ENCODE results near the gene CEACAM1.

DNA sequence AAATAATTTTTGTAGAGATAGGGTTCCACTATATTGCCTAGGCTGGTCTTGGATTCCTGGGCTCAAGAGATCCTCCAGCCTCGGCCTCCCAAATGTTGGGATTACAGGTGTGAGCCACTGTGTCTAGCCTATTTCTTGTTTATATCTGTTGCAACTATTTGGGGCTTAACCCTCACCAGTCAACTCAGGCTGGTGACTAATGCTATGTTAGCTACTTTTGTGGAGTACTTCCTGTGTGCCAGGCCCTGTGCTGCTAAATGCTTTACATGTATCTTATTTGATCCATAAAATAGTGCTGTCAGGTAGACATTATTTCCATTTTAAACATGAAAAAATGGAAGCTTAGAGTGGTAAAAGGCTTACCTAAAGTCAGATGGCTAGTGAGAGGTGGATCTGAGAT, 13.8 kb downstream of the CEACAM1 start:
- no peak for TF ChIP-seq FOXJ3 (CRISPR knock-in tag; IDR thresholded peaks at IDR 0.05; ENCODE audit: borderline replicate concordance)
- no peak for TF ChIP-seq SP1 (CRISPR knock-in tag; conservative IDR thresholded peaks at IDR 0.05)
- TF ChIP-seq, protein P1, sequence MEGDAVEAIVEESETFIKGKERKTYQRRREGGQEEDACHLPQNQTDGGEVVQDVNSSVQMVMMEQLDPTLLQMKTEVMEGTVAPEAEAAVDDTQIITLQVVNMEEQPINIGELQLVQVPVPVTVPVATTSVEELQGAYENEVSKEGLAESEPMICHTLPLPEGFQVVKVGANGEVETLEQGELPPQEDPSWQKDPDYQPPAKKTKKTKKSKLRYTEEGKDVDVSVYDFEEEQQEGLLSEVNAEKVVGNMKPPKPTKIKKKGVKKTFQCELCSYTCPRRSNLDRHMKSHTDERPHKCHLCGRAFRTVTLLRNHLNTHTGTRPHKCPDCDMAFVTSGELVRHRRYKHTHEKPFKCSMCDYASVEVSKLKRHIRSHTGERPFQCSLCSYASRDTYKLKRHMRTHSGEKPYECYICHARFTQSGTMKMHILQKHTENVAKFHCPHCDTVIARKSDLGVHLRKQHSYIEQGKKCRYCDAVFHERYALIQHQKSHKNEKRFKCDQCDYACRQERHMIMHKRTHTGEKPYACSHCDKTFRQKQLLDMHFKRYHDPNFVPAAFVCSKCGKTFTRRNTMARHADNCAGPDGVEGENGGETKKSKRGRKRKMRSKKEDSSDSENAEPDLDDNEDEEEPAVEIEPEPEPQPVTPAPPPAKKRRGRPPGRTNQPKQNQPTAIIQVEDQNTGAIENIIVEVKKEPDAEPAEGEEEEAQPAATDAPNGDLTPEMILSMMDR (IDR thresholded peaks at IDR 0.05): no peak
- TF ChIP-seq, protein P2, sequence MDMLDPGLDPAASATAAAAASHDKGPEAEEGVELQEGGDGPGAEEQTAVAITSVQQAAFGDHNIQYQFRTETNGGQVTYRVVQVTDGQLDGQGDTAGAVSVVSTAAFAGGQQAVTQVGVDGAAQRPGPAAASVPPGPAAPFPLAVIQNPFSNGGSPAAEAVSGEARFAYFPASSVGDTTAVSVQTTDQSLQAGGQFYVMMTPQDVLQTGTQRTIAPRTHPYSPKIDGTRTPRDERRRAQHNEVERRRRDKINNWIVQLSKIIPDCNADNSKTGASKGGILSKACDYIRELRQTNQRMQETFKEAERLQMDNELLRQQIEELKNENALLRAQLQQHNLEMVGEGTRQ (CRISPR knock-in tag; IDR thresholded peaks at IDR 0.05): no peak
- TF ChIP-seq, protein P3, sequence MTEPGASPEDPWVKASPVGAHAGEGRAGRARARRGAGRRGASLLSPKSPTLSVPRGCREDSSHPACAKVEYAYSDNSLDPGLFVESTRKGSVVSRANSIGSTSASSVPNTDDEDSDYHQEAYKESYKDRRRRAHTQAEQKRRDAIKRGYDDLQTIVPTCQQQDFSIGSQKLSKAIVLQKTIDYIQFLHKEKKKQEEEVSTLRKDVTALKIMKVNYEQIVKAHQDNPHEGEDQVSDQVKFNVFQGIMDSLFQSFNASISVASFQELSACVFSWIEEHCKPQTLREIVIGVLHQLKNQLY (CRISPR knock-in tag; IDR thresholded peaks at IDR 0.05): no peak
- TF ChIP-seq, protein P4, sequence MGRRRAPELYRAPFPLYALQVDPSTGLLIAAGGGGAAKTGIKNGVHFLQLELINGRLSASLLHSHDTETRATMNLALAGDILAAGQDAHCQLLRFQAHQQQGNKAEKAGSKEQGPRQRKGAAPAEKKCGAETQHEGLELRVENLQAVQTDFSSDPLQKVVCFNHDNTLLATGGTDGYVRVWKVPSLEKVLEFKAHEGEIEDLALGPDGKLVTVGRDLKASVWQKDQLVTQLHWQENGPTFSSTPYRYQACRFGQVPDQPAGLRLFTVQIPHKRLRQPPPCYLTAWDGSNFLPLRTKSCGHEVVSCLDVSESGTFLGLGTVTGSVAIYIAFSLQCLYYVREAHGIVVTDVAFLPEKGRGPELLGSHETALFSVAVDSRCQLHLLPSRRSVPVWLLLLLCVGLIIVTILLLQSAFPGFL (CRISPR knock-in tag; IDR thresholded peaks at IDR 0.05; ENCODE audit: borderline replicate concordance): no peak

All from WTC11 (cell line).